ENCODE results near the gene LHFPL4.

DNA sequence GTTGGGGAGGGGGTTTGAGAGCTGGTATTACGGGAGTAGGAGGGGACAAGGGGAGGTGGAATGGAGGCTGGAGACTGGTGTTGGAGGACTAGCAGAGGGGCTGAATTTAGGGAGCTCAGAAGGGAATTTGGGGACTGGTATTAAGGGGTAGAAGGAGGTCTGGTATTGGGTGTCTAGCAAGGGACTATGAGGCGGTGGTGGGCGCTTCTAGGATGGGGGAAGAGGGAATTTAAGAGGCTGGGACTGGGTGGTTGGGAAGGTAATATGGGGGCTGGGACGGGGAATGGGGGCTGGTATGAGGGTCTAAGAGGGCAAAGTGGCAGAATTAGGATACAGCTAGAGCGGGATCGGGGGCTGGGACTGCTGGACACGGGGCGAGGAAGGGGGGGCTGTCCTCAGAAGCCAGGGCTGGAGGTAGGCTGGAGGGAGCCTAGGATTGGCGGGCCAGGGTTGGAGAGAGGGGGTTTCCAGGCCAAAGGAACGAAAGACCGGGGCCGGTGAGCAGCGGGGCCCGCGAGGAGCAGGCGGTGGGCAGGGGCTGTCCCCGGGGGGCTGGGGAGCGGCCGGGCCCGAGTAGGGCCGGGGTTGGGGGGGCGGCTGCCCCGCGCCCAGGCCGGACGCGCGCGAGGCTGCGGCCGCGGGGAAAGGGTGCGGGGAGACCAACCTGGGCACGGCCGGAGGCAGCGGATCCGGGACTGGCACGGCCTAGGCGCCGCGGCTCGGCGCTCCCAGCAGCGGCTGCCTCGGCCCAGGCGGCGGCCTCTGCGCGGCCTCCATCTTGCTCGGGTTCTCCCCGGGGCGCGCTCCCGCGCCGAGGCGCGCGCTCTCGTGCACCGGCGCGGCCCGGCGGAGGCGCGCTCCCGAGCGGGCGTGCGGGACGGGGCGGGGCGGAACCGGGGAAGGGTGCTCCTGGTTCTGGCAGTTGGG lies at the start of gene LHFPL4:
- TF ChIP-seq TAF1 (IDR thresholded peaks at IDR 0.05; ENCODE audit: low read depth): no peak
- no peak for TF ChIP-seq FOXM1 (IDR thresholded peaks at IDR 0.05; ENCODE audit: borderline replicate concordance, low read depth)
- TF ChIP-seq ZBTB7A (IDR thresholded peaks at IDR 0.05; ENCODE audit: low read depth): no peak
- no peak for TF ChIP-seq NFIC (IDR thresholded peaks at IDR 0.05)
- no peak for TF ChIP-seq CEBPB (IDR thresholded peaks at IDR 0.05)
- no peak for TF ChIP-seq EGR1 (IDR thresholded peaks at IDR 0.05)
- TF ChIP-seq, protein P1, sequence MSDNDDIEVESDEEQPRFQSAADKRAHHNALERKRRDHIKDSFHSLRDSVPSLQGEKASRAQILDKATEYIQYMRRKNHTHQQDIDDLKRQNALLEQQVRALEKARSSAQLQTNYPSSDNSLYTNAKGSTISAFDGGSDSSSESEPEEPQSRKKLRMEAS (IDR thresholded peaks at IDR 0.05): no peak
- TF ChIP-seq RAD21 (IDR thresholded peaks at IDR 0.05; ENCODE audit: low read depth): no peak
- TF ChIP-seq, protein P2, sequence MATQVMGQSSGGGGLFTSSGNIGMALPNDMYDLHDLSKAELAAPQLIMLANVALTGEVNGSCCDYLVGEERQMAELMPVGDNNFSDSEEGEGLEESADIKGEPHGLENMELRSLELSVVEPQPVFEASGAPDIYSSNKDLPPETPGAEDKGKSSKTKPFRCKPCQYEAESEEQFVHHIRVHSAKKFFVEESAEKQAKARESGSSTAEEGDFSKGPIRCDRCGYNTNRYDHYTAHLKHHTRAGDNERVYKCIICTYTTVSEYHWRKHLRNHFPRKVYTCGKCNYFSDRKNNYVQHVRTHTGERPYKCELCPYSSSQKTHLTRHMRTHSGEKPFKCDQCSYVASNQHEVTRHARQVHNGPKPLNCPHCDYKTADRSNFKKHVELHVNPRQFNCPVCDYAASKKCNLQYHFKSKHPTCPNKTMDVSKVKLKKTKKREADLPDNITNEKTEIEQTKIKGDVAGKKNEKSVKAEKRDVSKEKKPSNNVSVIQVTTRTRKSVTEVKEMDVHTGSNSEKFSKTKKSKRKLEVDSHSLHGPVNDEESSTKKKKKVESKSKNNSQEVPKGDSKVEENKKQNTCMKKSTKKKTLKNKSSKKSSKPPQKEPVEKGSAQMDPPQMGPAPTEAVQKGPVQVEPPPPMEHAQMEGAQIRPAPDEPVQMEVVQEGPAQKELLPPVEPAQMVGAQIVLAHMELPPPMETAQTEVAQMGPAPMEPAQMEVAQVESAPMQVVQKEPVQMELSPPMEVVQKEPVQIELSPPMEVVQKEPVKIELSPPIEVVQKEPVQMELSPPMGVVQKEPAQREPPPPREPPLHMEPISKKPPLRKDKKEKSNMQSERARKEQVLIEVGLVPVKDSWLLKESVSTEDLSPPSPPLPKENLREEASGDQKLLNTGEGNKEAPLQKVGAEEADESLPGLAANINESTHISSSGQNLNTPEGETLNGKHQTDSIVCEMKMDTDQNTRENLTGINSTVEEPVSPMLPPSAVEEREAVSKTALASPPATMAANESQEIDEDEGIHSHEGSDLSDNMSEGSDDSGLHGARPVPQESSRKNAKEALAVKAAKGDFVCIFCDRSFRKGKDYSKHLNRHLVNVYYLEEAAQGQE (IDR thresholded peaks at IDR 0.05; ENCODE audit: low read depth): no peak
- no peak for TF ChIP-seq EP300 (IDR thresholded peaks at IDR 0.05; ENCODE audit: borderline replicate concordance)
- no peak for TF ChIP-seq YY1 (IDR thresholded peaks at IDR 0.05; ENCODE audit: low read depth)
- no peak for TF ChIP-seq TEAD4 (IDR thresholded peaks at IDR 0.05)

Data from Ishikawa (cell line).